Stimulated activated CD4-positive, alpha-beta T cell treated with anti-CD3 and anti-CD28 coated beads, Interleukin-4, amount 100 ng/mL, for 1 hour (primary cell): ENCODE measurements around the gene EPB41L3.
"Not testable (repeated sequence)": the region's sequence is repeated elsewhere in the genome, so short reads cannot be mapped to it uniquely, and the experiment has no call there.

Experiments
- DNase-seq: peaks from one replicate; pipeline ENCODE4 v3.0.0-alpha.2; 2020

Gene EPB41L3

DNA sequence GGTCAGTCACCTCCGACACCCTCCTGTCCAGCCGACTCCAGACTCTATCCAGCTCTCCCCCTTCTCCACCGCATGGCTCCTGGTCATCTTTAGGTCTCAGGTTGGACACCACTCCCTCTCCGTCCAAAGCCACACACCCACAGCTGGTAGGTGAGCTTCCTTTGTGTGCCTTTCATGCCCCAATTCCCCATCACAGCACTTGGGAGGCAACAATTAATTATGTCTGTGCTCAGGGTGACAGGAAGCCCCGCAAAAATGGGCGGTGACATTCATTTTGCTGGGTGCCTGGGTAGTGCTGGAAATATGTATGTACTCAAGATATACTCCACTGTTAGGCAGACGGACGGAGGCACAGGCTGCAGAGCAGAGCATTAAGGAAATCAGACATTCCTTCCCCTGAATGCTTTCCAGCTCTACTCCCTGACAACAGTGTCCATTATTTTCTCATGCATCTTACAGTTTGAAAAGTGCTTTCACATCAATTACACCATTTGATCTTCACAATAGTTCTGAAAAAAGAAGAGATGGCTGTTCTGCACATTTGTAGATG lies 13.1 kb downstream of the EPB41L3 start:
- no peak for DNase-seq

GRCh38 chr18:5529471-5529870 lies 14.3 kb downstream of the EPB41L3 start:
- DNase-seq = no peak

- no peak for DNase-seq
These were observed 16.2 kb downstream of the EPB41L3 start for GRCh38 chr18:5527603-5528002.

DNA sequence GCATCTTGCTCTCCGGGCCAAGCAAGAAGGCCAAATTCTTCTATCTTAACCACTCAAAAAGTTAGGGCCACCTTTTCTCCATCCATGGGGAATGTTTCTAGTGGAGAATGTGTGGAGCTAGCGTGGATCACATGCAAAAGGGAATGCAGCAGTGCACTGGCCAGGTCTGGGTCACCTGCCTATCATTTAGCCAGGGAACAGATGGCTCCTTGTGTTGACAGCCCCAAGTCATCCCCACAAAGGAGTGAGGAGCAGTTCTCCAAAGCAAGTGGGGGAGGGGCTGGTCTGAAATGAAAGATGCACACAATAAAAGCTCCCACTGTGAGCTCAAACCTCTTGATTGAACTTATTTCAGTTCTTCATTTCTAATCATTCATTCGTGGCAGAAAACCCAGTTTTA lies 19.1 kb downstream of the EPB41L3 start:
- no peak for DNase-seq

DNA sequence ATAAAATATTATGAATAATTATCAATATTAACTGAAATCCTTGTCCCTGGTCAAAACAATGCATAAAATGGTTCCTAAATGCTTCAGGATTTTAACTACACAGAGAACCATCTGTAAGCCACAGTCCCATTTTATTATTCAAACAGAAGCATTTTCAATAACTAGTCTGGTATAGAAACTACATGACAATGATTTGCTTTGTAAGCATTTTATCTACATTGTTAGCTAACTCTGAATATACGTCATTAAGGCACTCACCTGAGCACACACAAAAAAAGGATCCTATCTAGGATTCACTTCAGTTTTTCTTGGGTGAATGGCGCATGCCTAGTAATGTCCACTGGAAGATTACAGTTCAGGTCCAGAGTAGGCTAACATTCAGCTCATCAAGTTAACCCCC lies 22.8 kb downstream of the EPB41L3 start:
- no peak for DNase-seq

GRCh38 chr18:5520464-5520863 lies 23.3 kb downstream of the EPB41L3 start:
- no peak for DNase-seq

DNA sequence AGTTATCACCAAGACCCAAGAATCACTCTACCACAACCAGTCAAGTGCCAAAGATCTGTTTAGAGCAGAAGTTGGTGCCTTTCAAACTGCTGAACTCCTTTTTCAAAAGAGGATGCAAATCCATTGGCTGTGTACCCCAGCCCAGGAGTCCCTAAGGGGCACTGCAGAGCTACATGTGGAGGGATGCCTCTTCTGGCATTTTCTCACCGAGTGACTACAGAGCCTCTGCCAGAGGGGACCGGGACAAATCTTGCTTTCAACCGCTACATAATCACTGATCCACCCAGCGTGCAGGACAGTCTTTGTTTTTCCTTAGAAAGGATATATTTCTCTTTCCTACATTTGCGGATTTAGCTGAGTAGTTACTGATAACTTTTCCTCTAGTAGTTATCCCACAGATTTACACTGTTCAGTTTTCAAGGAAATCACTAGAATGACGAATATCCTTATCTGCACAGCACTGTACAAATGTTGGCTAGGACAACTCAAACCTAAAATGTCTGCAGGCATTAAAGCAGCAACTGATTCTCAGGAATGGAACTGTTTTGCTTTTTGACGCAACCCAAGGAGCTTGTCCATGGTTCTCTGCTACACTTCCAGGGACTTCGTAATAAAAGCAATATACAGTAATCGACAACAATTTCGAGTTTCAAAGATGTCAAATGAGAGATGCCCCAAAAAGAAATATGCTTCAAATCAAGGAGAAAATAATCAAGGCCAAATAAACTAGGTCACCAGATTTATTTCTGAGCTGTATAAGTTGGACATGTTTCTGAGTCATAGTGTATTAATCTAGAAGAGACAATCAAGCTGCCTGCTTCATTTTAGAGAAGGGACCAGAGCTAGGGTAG lies 24.1 kb downstream of the EPB41L3 start:
- no peak for DNase-seq

- DNase-seq = no peak
These were observed 24.9 kb downstream of the EPB41L3 start for GRCh38 chr18:5518899-5519371.

- DNase-seq = no peak
These were observed 25.5 kb downstream of the EPB41L3 start for GRCh38 chr18:5518179-5518770.

DNA sequence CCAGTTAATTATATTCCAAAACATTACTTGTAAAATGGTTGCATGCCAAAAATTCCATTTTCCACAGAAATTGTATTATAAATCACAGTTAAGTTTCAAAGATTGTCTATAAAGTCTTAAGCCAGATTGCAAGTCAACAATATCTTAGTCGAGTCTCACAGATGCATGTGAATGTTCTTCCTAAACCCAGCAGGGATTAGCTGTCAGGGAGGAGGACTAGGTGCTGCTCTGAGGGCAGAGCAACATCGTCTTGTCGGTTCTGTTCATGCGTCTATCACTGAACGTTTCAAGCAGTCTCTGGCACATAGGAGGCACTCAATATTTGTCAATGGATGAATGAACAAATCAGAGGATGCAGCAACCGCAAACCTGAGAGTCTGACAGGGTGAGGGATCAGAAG lies 27.0 kb downstream of the EPB41L3 start:
- DNase-seq = no peak

DNA sequence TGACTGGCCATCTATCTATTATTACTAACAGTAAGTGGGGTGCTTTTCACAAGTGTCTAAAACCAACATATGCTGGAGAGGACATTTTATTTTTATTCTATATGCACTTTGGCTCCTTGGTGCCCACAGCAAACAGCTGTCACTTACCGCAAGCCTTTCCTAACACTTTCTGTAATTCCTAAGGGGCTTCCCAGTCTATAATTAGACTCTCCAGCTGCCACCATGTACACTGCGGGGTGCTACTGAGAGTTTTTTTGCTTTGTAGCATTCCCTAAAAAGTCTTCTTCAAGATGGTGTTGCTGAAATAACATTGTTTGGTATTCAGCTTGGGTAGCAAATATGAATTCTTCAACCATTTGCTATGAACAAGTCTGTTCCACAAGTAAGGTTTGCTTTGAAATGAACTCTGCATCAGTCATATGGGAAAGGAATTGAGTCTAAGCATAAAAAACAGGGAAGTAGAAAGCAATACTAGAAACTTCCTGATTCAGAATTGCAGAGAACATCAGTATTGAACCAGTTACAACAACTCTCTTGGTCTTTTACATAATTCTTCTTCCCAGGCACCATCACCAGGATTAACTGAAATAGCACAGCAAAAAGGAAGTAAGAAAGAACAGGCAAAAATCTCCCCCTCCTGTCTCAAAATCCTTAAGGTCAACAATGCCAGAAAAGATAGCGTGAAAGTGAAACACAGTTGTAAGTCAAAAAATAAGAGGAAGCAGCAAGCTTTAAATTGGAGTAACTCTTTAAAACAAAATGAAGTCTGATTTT lies 28.6 kb downstream of the EPB41L3 start:
- no peak for DNase-seq

- DNase-seq = no peak
These were observed 29.9 kb downstream of the EPB41L3 start for GRCh38 chr18:5513947-5514346.

DNA sequence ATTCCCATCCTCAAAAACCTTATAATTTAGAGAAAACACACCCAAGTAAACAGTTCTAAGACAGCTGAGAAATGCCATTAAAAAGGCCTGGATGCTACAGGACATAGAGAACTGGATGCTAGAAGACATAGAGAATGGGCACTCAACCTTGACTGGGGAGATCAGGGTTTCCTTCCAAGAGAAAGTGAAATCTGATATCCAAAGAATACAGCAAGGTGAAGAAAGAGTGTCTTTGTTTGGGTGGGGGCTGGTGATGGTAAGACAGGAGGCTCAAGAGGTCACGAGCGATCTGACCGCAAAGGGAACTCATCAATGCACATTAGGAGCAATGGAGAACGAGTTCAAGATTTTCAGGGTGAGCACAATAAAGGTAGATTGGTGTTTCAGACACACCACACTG lies 31.6 kb downstream of the EPB41L3 start:
- no peak for DNase-seq

DNA sequence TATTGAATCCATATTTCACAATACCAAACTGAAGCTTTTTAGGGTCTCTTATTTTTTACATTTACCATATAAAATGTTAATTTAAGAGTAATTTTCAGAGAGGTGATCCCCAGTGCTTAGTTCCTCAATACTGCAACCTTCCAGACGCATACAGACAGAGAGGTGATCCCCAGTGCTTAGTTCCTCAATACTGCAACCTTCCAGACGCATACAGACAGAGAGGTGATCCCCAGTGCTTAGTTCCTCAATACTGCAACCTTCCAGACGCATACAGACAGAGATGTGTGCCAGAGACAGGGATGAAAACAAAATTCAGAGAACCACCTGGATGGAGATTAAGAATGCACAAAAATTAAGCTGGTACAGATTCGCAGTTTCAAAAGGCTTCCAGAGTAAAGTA lies 32.3 kb downstream of the EPB41L3 start:
- not testable (repeated sequence) for DNase-seq

DNA sequence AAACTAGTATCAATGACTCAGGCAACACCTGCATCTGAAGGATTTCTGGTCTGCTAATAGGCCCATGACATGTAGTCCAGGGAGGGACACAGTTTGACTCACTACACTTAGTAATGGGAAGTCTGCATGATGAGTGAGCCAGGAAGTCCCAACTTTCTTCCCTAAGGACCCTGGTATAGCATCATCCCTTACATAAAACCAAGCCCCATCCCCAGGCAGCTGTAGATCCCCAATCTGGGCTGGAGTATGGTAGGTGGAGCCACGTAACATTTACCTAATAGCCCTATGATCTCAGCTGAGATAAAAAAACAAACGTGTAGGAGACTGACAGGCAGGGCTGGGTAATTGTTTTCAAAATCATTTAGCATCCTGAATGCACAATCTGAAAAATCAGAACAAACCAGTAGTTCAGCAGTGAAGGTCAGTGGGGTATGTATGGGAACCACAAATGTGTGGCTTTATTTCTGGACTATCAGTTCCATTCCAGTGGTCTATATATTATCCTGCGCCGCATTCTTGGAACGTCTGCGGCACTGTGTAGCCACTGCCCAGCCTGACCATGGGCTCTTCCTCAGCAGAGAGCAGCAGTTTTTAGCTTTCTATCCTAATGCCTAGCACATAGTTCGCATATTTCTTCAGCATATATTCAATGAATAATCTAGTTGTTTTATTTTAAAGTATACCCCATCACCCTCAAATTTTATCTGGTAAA lies 33.5 kb downstream of the EPB41L3 start:
- no peak for DNase-seq

DNA sequence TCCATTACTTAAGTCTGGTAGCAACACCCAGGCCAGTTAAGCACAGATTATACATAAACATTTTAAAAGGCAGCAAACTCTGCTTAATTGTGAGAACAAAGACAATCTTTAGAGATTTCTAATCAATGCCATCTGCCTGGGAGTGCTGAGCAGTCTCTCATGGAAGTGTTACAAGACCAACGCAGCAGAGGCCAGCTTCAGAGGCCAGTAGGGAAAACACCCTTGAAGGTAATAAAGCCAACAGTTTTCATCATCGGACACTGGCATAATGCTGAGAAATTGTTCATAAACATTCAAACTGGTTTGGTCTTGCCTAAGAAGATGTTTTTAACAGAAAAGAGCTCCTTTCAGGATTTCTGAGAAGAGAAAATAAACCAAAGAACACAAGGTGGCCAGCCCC lies 35.0 kb downstream of the EPB41L3 start:
- DNase-seq = no peak

- DNase-seq = no peak
These were observed 36.0 kb downstream of the EPB41L3 start for GRCh38 chr18:5507756-5508155.

- DNase-seq = no peak
These were observed 37.6 kb downstream of the EPB41L3 start for GRCh38 chr18:5506174-5506573.

- DNase-seq = no peak
These were observed 40.1 kb downstream of the EPB41L3 start for GRCh38 chr18:5503740-5504139.

DNA sequence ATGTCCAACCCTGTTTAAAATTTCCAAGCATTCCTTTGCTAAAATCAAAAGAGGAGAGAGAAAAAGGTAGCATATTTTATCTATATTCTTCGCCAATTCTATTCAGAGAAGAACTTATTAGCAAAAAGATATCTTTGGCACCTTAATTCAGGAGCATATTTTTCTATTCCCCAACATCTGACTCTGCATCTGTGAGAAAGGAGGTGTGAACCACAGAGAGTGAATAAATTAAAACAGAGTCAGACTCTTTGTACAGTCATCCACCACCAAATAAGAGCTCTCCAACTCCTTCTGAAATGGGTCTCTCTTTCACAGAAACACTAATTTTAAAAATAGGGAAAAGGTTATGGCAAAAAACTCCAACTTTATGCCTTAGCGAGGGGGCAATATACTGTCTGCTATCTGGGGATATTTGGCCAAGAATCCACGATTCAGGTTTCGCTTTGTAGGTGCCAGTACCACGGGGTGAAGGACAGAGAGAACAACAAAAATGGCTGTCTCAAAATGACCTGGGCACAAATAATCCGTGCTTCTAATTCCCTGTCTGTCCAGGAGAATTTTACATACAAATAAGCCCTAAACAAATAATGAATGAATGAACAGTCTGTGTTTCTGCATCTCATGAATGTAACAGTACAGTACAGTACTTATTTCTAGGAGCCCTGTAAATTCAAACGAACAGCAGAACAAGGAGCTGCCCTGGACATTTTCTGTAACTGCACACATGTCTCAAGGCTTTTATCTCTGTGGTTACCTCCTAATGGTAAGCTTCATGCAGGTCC lies 43.4 kb downstream of the EPB41L3 start:
- DNase-seq = no peak

- no peak for DNase-seq
These were observed 45.3 kb downstream of the EPB41L3 start for GRCh38 chr18:5498452-5498851.

DNA sequence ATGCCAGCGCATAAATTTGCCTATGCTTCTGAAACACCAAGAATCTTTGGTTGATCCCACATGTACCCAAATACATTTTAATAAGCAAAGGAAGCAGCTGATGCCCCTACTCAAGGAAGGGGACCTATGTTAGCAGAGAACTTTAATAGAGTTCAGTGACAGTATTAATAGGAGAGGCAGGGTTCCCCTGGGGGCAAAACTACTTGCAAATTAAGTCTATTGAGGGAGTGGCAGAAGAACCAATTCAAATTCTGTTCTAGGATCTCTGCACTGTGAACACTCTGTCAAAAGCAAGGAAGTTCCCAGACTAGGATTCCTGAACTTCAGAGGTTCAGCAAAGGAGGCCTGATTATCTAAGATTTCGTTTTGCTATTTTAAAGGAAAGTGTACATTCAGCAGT lies 47.5 kb downstream of the EPB41L3 start:
- DNase-seq = no peak
